Uterus (tissue), 2 donors: ENCODE measurements around the gene ATM.

ENCODE experiments used
- CTCF ChIP-seq, 4 experiments: fragments of 200-600 bp in 2 of 4; fragments of 450-650 bp in 2 of 4; sonication (generic) in 2 of 4; IDR thresholded peaks; one replicate each; pipeline ENCODE4 v1.5.1; 2016 to 2019; ENCODE audit warnings: antibody characterized with exemption in 4 of 4, mild to moderate bottlenecking in 2 of 4, moderate library complexity in 1 of 4
- POLR2A ChIP-seq, 2 donors: fragments of 450-650 bp; IDR thresholded peaks; one replicate each; pipeline ENCODE4 v1.6.1; 2016; ENCODE audit warnings: antibody characterized with exemption in 2 of 2, mild to moderate bottlenecking in 1 of 2, moderate library complexity in 1 of 2

- no peak for TF ChIP-seq CTCF (IDR thresholded peaks at IDR 0.05)
- TF ChIP-seq POLR2A (IDR thresholded peaks at IDR 0.05), result no peak
These were observed 84.9 kb downstream of the ATM start for GRCh38 chr11:108307751-108308150.
